Prostate gland (tissue), 2 donors: Measurements from ENCODE around the gene EIF4H.

Source experiments
- CTCF ChIP-seq, 4 experiments: fragments of 200-600 bp in 2 of 4; fragments of 450-650 bp in 2 of 4; sonication (generic) in 2 of 4; IDR thresholded peaks; 1 replicate in 3 of 4; 2 replicates in 1 of 4; pipeline ENCODE4 v1.5.1; 2016 to 2019; ENCODE audit warnings: antibody characterized with exemption in 4 of 4, mild to moderate bottlenecking in 2 of 4, moderate library complexity in 2 of 4
- POLR2A ChIP-seq: fragments of 450-650 bp; IDR thresholded peaks from one replicate; pipeline ENCODE4 v1.6.1; 2016; ENCODE audit warnings: antibody characterized with exemption, mild to moderate bottlenecking
- POLR2AphosphoS5 ChIP-seq: sonication (generic); formaldehyde crosslinking; IDR thresholded peaks from one replicate; pipeline ENCODE4 v1.6.1; 2017; ENCODE audit warnings: antibody characterized with exemption

GRCh38 chr7:74173866-74174605 lies at the start of gene EIF4H:
- peak in 1 of 4 experiments; percentile 40 for TF ChIP-seq CTCF (IDR thresholded peaks at IDR 0.05)
- peak; percentile 75 for TF ChIP-seq POLR2A
- TF ChIP-seq POLR2AphosphoS5 = peak; percentile 70
